HG03159 (cell line): Measurements from ENCODE around the gene MC5R.
"Not testable (repeated sequence)": the region's sequence is repeated elsewhere in the genome, so short reads cannot be mapped to it uniquely, and the experiment has no call there.

Experiments used
- ATAC-seq: cut with Tn5 transposase; IDR thresholded peaks from one replicate; pipeline ENCODE4 v1.9.1; 2021; ENCODE audit warnings: mild to moderate bottlenecking, moderate library complexity; ENCODE audit not compliant: unreplicated experiment

MC5R gene

GRCh38 chr18:13836559-13836958 lies 12.6 kb downstream of the MC5R start:
- no peak for ATAC-seq

- no peak for ATAC-seq
These were observed 25.8 kb downstream of the MC5R start for GRCh38 chr18:13849791-13850190.

- ATAC-seq = not testable (repeated sequence)
These were observed 38.9 kb downstream of the MC5R start for GRCh38 chr18:13862898-13863297.

GRCh38 chr18:13868501-13869271 lies 44.7 kb downstream of the MC5R start:
- no peak for ATAC-seq

- no peak for ATAC-seq
These were observed 47.8 kb downstream of the MC5R start for GRCh38 chr18:13871701-13872100.

- no peak for ATAC-seq
These were observed 48.4 kb downstream of the MC5R start for GRCh38 chr18:13872373-13872772.

GRCh38 chr18:13872932-13873331 lies 49.0 kb downstream of the MC5R start:
- no peak for ATAC-seq

GRCh38 chr18:13874558-13874957 lies 50.6 kb downstream of the MC5R start:
- ATAC-seq = no peak
